Right lobe of liver (tissue), 6 donors: Measurements from ENCODE around the gene ABHD1. TPM values are rescaled to one million over a fixed set of nuclear protein-coding genes. Genes with fewer than 3 reads are reported as not detected.

Experiments
- ATAC-seq, 4 donors: fragments of 200-7000 bp; cut with Tn5 transposase; one replicate each; pipeline ENCODE4 v1.9.1; 2020; ENCODE audit warnings: mild to moderate bottlenecking in 4 of 4, moderate library complexity in 4 of 4
- DNase-seq, 3 donors: peaks; one replicate each; pipeline ENCODE4 v3.0.0-alpha.2; 2020
- H3K27ac ChIP-seq, 3 donors: fragments of 200-600 bp; one replicate each; pipeline ENCODE4 v1.8.0; 2022
- H3K27me3 ChIP-seq, 2 donors: fragments of 200-600 bp; one replicate each; pipeline ENCODE4 v1.8.0; 2022
- H3K36me3 ChIP-seq, 4 donors: fragments of 200-600 bp; sonication (generic) in 1 of 4; one replicate each; pipeline versions ENCODE4 v1.5.1 to v1.8.0; 2017 to 2022; ENCODE audit warnings: control low read depth in 1 of 4
- H3K4me1 ChIP-seq, 4 donors: fragments of 200-600 bp; sonication (generic) in 1 of 4; one replicate each; pipeline versions ENCODE4 v1.5.1 to v1.8.0; 2017 to 2022; ENCODE audit warnings: control low read depth in 1 of 4
- H3K4me3 ChIP-seq, 3 donors: fragments of 200-600 bp; one replicate each; pipeline ENCODE4 v1.8.0; 2022
- H3K9me3 ChIP-seq, 4 donors: fragments of 200-600 bp; sonication (generic) in 1 of 4; one replicate each; pipeline versions ENCODE4 v1.5.1 to v1.8.0; 2017 to 2022; ENCODE audit warnings: control low read depth in 1 of 4
- POLR2A ChIP-seq: fragments of 450-650 bp; IDR thresholded peaks from one replicate; pipeline ENCODE4 v1.6.1; 2017; ENCODE audit warnings: antibody characterized with exemption, mild to moderate bottlenecking
- WGBS: methylation state at CpG from one replicate; pipeline ENCODE4 v1.1.6; 2018; ENCODE audit warnings: low coverage, low lambda C conversion rate; ENCODE audit not compliant: insufficient coverage; ENCODE audit errors: missing lambda C conversion rate; 5-methylcytosine and 5-hydroxymethylcytosine counted together
- intact Hi-C, 2 donors: fragments of 100-400 bp; cut with DNase I; formaldehyde crosslinking; loops; one replicate each; pipeline versions ENCODE4 v1.11.2 to v1.14.1; 2022
- total RNA-seq, 6 experiments: library from RNA; depleted of rRNA in 2 of 6; stranded (reverse); fragments of >200 nt in 2 of 6; fragmentation: NEBNext Ultra II Directional in 3 of 6; extraction: Animal tissue kit (Norgen Biotek cat#: 25700) in 3 of 6; gene quantifications; one replicate each; pipeline versions ENCODE4 v1.1.0 to v1.2.4, GENCODE V29; 2016 to 2023
- TF ChIP-seq, protein P1 (sequence below), 4 donors: fragments of 200-600 bp in 3 of 4; fragments of 450-650 bp in 1 of 4; IDR thresholded peaks; one replicate each; pipeline versions ENCODE4 v1.5.1 to v1.8.0; 2016 to 2022; ENCODE audit warnings: antibody characterized with exemption in 4 of 4, mild to moderate bottlenecking in 2 of 4
- donor health status: DM: no; HTN: yes; CAD: no.
- donor health status: DM: no; HTN: no; CAD: no.
- donor health status: DM: no; HTN: no; CAD: no.
- donor health status: DM: no; HTN: yes; CAD: no.
- donor health status: DM: no; HTN: yes; CAD: no.

The ABHD1 gene
- total RNA-seq, 6 experiments from 2014 or later: 0.74 to 3.2 (median 1.1) TPM

DNA sequence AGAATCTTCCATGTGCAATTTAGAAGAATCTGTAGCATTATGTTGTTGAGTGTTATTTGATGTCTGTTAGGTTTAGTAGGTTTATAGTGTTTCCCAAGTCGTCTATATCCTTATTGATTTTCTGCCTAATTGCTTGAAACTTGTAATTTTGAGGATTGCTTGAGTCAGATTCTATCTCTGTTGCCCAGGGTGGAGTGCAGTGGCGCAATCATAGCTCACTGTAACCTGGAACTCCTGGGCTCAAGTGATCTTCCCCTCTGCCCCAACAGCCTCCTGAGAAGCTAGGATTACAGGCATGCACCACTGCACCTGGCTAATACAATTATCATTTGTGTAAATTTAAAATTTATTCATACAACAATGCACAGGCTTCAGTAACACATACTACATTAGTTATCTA is 22.1 kb downstream of the ABHD1 start:
- H3K36me3 ChIP-seq: no peaks in the 10 kb centered on the region
- DNase-seq (no peak), ATAC-seq (no peak)
- intact Hi-C loops: no loop called here
- H3K9me3 ChIP-seq: no peaks in the 10 kb centered on the region
- H3K4me1 ChIP-seq: no peaks in the 10 kb centered on the region
- no peak overlapping the region for H3K4me3 ChIP-seq
- H3K27ac ChIP-seq: no peak overlapping the region
- TF ChIP-seq, protein P1, sequence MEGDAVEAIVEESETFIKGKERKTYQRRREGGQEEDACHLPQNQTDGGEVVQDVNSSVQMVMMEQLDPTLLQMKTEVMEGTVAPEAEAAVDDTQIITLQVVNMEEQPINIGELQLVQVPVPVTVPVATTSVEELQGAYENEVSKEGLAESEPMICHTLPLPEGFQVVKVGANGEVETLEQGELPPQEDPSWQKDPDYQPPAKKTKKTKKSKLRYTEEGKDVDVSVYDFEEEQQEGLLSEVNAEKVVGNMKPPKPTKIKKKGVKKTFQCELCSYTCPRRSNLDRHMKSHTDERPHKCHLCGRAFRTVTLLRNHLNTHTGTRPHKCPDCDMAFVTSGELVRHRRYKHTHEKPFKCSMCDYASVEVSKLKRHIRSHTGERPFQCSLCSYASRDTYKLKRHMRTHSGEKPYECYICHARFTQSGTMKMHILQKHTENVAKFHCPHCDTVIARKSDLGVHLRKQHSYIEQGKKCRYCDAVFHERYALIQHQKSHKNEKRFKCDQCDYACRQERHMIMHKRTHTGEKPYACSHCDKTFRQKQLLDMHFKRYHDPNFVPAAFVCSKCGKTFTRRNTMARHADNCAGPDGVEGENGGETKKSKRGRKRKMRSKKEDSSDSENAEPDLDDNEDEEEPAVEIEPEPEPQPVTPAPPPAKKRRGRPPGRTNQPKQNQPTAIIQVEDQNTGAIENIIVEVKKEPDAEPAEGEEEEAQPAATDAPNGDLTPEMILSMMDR (IDR thresholded peaks at IDR 0.05): no peak
- TF ChIP-seq POLR2A: no peak
- H3K27me3 ChIP-seq: no peaks in the 10 kb centered on the region
- 58% methylated on average over 2 of the region's 2 CpGs for WGBS

DNA sequence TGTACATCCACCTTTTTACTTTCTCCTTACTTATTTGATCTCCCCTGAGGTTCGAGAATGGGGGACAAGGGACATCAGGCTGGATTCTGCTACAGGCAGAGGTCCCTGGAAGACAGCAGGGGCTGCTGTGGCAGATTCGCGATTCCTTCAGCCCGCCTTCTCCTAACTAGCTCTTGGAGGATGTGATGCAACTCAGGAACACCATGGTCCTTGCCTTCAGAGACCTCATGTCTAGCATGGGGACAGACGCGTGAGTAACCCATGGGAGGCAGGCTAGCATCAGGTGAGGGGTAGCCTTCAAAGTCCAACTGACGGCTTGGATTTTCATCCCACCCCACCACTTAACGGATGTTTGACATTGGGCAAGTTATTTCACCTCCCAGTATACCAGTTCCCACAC is 24.3 kb downstream of the ABHD1 start:
- H3K4me1 ChIP-seq: no peaks in the 10 kb centered on the region
- WGBS: 82% methylated on average over 8 of the region's 8 CpGs
- H3K27ac ChIP-seq: no peak overlapping the region
- ATAC-seq: no peak
- H3K27me3 ChIP-seq: no peaks in the 10 kb centered on the region
- no peaks in the 10 kb centered on the region for H3K36me3 ChIP-seq
- no peak overlapping the region for H3K4me3 ChIP-seq
- DNase-seq: no peak
- no peaks in the 10 kb centered on the region for H3K9me3 ChIP-seq
- no peak for TF ChIP-seq POLR2A
- TF ChIP-seq, protein P1 (IDR thresholded peaks at IDR 0.05): no peak
- intact Hi-C loops: no loop called here

DNA sequence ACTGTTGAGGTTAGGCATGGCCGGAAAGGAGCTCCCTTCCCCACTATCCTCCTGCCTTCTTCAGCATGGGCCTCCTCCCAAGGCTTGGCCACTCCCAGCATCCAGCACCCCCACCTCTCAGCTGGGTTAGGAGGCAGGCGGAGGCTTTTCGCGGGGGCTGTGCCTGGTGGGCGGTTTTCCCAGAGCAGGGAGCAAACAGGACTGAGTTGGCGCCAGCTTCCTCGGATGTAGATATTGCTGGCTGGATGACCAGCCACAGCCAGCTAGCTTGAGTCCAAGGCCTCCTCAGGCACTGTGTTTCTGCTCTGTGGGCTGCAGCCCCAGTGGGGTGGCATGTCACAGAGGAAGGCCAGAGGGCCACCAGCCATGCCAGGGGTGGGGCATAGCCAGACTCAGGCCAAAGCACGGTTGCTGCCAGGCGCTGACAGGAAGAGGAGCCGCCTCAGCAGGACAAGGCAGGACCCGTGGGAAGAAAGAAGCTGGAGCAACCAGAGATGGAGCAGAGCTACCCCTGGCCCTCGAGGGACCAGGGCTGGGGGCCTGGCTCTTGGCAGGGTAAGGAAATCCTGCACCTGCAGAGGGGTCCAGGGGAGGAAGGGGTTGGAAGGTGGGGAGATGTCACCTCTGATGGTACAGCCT is 25.3 kb downstream of the ABHD1 start, which contains the start of gene TCF23:
TSS of gene TCF23 (plus strand) at position 204 of the 639 bp plus-strand sequence. CDS start at position 334, 130 bp downstream.
- DNase-seq (no peak), ATAC-seq (no peak)
- intact Hi-C loops: no loop called here
- H3K27ac ChIP-seq: no peak within 1 kb of the TSS
- H3K27me3 ChIP-seq: no peaks in the 10 kb centered on the region
- no peaks in the 10 kb centered on the region for H3K9me3 ChIP-seq
- TF ChIP-seq POLR2A: no peak
- TF ChIP-seq, protein P1 (IDR thresholded peaks at IDR 0.05): no peak
- H3K4me1 ChIP-seq: no peaks in the 10 kb centered on the region
- 93% methylated on average over 2 of the region's 12 CpGs for WGBS
- H3K36me3 ChIP-seq: no peaks in the 10 kb centered on the region
- no peak within 1 kb of the TSS for H3K4me3 ChIP-seq

DNA sequence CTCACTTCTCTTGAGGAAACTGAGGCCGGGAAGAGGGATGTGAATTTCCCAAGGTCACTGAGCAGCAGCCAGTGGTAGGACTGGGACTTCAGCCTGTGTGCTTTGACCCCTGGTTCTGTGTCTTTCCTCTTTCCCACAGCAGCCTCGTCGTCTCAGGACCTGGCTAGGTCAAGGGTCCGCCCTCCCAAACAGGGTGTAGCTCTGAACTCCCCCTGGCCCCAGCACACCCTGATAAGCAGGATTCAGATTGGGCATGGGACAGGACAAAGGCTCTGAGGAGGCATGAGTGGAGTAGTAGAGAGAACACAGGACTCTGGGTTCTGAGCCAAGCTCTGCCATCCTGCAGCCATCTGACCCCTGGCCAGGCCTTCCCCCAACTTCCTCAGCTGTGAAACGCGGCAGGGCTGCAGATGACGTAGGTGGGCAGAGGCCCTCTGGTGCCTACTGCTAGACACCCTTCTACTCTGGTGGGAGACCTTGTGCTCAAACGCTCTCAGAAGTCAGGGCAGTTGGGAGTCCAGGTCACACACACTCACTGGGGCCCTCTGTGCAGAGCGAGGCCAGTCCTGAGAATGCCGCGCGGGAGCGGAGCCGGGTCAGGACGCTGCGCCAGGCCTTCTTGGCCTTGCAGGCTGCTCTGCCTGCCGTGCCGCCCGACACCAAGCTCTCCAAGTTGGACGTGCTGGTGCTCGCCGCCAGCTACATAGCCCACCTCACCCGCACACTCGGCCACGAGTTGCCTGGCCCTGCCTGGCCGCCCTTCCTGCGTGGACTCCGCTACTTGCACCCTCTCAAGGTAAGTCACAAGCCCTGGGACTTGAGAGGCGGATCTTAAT is 26.2 kb downstream of the ABHD1 start:
- ATAC-seq: no peak
- H3K4me1 ChIP-seq: no peaks in the 10 kb centered on the region
- DNase-seq: no peak
- H3K4me3 ChIP-seq: no peak overlapping the region
- no peaks in the 10 kb centered on the region for H3K9me3 ChIP-seq
- H3K27ac ChIP-seq: no peak overlapping the region
- intact Hi-C loops: no loop called here
- no peaks in the 10 kb centered on the region for H3K36me3 ChIP-seq
- 82% methylated on average over 3 of the region's 29 CpGs for WGBS
- no peaks in the 10 kb centered on the region for H3K27me3 ChIP-seq
- TF ChIP-seq, protein P1 (IDR thresholded peaks at IDR 0.05): no peak
- TF ChIP-seq POLR2A: no peak
